Measurements from ENCODE around the gene HOXA7.

The HOXA7 gene

DNA sequence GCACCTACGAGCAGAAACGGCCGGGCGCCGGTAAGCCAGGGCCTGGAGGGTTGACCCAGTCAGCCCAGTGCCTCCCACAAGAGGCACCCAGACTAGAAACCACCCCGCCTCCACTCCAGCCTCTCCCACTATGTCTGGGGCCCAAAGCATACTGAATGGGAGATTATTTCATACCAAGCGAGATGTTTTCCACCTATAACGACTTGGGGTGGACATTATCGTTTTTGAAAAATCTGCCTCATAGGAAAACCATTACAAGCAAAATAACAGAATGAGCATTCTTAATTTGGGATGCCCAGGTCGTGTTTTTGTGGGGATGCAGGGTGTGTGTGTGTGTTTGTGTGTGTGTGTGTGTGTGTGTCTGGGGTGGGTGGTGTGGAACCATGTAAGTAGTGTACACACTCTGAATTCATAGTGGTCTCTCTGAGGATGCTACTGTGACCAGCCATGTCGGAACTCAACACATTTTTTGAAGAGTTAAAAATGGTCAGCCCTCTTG lies 10.5 kb downstream of the HOXA7 start:
- no peak for DNase-seq

DNA sequence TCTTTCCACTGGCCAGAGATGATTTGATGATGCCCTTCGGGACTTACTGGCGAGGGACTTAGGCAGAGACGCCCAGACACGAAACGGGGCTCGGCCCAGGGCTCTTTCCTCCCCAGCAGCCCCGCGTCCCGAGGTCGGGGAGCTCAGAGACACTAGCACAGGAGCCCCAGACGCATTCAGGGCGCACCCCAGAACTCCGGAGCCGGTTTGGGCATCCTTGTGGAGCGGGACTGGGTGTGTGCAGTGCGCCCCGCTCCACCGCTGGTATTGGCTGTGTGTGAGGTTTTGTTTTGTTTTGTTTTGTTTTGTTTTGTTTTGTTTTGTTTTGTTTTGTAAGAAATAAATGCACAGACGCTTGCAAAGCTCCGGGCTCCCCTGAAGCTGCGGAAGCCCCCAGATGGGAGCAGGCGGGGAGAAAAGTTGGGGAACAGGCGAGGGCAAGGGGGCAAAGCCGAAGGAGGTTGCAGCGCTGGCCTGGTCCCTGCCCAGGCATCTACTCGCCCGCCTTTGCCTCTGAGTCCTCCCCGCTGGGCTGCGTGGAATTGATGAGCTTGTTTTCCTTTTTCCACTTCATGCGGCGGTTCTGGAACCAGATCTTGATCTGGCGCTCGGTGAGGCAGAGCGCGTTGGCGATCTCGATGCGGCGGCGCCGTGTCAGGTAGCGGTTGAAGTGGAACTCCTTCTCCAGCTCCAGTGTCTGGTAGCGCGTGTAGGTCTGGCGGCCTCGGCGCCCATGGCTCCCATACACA lies 11.1 kb downstream of the HOXA7 start:
- no peak for DNase-seq

GRCh38 chr7:27144781-27145164 lies 11.7 kb downstream of the HOXA7 start:
- DNase-seq = no peak

DNA sequence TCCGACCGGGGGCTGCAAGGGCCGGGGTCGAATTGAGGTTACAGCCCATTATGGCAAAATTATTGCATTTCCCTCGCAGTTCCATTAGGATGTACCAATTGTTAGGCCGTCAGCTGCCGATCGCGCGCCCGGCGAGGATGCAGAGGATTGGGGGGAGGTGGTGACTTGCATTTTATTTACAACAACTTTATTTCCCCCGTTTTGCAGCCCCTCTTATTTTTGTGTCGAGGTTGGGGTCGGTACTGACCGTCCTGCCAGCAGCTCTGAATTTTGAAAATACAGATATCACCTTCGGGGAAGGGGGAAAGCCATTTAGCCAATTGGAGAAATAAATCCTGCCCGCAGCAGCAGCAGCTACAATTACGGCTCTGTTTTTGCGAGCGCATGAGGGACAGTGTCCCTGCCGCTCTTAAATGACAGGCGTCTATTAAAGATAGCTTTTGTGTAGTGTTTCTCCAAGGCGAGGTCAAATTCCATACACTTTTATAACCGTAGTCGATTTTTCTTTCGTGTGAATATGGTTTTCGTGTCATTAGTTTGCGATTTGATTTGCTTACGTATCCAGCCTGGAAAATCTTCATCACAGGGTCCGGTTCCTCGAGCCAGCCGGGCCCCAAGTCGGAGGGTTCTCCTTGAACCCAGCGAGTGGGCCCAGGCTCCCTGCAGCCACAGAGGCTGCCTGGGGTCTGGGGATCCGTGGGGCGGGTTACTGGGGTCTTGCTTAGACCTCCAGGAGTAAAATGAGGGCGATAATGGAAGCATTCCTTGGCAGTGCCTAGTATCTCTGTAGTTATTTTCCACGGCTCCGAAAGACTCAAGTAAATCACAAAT lies 12.3 kb downstream of the HOXA7 start:
- DNase-seq = no peak

DNA sequence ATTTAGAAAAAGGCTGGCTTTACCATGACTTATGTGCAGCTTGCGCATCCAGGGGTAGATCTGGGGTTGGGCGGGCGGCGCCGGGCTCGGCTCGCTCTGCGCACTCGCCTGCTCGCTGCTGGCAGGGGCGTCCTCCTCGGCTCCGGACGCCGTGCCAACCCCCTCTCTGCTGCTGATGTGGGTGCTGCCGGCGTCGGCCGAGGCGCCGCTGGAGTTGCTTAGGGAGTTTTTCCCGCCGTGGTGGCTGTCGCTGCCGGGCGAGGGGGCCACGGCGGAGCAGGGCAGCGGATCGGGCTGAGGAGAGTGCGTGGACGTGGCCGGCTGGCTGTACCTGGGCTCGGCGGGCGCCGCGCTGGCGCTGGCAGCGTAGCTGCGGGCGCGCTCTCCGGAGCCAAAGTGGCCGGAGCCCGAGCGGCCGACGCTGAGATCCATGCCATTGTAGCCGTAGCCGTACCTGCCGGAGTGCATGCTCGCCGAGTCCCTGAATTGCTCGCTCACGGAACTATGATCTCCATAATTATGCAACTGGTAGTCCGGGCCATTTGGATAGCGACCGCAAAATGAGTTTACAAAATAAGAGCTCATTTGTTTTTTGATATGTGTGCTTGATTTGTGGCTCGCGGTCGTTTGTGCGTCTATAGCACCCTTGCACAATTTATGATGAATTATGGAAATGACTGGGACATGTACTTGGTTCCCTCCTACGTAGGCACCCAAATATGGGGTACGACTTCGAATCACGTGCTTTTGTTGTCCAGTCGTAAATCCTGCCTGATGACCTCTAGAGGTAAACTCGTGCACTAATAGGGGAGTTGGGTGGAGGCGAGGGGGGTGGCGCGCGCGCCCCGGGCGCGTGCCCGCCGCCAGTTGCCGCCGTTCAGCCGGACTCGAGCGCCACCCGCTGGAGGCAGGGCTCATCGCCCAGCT lies 13.2 kb downstream of the HOXA7 start, which contains the start of gene HOXA5:
Gene HOXA5, minus strand, starts transcription at position 659 of the 927 bp plus-strand sequence. Its CDS starts 74 bp downstream, at position 585.
- no peak for DNase-seq

- DNase-seq = no peak
Measured at GRCh38 chr7:27142580-27143022, 13.9 kb downstream of the HOXA7 start.

- DNase-seq = no peak
Measured at GRCh38 chr7:27141923-27142579, 14.4 kb downstream of the HOXA7 start.

DNA sequence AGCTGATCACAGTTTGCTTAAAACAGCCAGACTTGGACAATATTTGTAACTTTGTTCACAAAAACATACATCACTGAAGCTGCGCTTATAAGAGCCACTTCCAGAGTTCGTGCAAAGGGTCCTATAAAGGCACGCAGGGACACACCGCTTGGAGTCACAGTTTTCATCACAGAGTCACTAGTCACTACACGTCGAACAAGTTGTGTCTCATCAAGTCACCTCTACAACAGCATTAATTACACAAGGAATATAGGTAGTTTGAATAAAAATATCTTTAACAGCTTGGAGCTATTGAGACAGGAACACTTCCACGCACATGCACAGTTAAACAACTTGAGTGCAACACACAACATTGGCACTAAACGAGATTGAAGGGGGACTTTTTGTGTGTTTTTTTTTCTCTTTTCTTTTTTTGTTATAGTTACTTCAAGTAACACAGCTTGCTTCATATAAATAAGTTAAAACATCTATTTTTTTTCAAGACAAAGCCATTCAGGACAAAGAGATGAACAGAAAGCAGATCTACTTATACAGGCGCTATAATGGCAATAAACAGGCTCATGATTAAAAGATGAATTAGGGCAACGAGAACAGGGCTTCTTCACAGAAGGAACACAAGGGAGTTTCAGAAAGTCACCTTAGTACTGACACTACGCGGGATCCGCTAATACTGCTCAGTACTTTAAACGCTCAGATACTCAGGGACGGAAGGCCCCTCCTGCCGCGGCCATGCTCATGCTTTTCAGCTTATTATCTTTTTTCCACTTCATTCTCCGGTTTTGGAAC lies 15.1 kb downstream of the HOXA7 start:
- no peak for DNase-seq

GRCh38 chr7:27140126-27140857 lies 16.2 kb downstream of the HOXA7 start:
- DNase-seq = no peak

GRCh38 chr7:27139334-27140125 lies 16.9 kb downstream of the HOXA7 start:
- no peak for DNase-seq

DNA sequence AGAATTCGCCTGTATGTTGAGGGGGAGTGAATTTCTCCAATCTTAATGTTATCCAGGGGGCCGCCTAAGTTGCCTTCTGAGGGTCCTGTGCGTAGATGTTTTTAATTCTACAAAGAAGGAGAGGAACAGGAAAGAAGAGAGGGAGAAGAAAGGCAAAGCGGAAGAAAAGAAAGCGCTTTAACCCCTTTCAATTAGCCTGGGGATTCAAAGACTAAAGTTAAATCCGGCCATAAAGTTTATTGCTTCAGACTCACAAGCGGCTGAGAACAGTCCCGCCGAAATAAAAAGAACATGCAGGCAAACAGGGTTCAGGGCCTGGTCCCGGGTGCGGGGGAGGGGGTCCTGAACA lies 17.5 kb downstream of the HOXA7 start:
- DNase-seq = no peak

DNA sequence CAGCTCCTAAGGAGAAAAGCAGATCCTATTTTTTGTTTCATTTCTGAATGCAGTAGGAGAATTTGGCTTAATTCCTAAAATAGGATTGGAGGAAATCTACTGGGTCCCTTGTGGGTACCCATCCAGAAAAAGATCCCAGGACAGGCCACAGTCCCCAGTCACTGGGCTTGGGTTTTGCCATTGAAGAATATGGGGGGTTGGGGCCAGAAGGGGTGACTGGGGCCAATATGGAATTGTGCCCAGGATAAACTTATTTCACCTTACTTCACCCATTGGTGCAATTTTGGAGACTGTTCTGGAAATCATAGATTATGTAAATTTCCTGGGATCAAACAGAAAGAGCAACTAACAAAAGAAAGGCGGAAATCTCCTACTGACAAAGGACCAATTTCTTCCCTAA lies 18.0 kb downstream of the HOXA7 start:
- DNase-seq = no peak

GRCh38 chr7:27137640-27138315 lies 18.7 kb downstream of the HOXA7 start:
- no peak for DNase-seq

- DNase-seq = no peak
Measured at GRCh38 chr7:27134392-27134791, 22.1 kb downstream of the HOXA7 start.

DNA sequence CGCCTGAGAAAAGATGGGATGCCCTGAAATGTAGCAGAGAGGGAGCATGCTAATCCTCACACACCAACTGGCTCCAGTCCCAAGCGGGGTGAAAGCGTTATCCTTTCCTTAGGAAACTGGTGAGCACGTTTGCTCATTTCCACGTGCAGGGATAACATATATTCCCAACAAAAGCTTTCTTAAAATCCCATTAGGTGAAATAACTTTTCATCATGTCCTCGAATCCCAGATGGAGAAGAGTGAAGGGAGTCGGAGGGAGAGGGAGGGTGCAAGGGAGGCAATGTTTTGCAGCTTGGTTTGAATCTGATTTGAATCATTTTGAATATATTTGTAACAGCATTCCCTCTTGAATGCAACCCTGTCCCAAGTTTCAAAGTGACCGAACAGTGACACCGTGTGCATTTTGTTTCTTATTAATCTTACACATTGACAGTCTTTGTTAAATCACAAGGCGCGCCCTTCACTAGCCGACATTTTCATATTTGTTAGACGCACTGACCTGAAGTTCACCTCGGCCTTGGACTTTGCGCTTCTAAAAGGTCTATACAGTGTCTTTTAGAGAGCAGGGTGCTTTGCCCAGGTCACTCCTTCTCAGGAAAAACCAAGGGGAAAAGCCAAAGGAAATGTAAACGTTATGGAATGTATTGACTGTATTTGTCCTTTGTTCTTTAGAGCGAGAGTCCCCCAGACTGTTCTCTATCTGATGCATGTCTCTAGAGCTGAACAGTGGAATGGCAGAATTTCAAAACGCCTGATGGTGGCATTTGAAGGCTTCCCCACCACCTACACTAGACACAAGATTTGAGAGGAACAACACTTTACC lies 22.9 kb downstream of the HOXA7 start:
- no peak for DNase-seq

DNA sequence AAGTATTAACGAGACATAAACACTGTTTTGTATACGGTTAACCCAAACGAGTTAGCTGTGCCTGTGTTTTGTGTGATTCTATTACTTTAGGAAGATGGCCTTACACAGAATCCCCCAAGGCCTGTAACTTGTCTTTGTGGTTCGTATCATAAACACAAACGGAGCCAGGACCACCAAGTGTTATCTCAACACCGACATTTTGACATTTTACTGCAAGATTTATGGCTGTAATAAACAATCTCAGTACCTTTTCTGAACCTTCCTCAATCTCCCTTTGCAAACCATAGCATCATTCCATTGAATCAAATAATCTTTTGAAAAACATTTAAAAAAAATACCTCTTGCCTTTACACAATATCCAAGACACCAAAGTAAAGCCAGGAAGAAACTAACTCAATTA lies 23.5 kb downstream of the HOXA7 start:
- no peak for DNase-seq

GRCh38 chr7:27132214-27132613 lies 24.3 kb downstream of the HOXA7 start:
- no peak for DNase-seq

DNA sequence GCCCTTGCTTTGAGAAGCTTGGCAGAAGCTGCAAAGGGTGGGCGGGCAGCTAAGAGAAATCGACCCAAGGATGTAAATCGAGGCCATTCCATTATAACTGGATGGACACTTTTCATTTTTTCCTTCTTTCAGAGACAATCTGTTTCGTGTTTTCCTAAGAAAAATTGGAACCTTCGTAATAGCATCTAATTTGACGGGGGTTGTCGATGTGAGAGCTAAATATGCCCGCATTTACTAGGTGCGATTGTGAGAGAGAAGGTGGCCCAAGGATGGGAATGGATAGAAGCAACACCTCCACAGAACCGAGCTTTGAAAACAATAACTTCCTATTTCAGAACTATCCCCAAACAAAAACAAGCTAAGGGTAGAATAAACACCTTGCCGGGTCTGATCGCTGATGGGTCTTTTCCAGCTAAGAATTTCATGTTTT lies 25.1 kb downstream of the HOXA7 start:
- DNase-seq = no peak
